CD4-positive, alpha-beta T cell treated with Interleukin-6 at 100 ng/mL for 8 hours (primary cell): Measurements from ENCODE around the gene SLC25A47.
"Not testable (repeated sequence)": the region's sequence is repeated elsewhere in the genome, so short reads cannot be mapped to it uniquely, and the experiment has no call there.

ENCODE experiments used
- DNase-seq: peaks from one replicate; pipeline ENCODE4 v3.0.0-alpha.2; 2020; ENCODE audit warnings: mixed read lengths, low spot score

The SLC25A47 gene

DNA sequence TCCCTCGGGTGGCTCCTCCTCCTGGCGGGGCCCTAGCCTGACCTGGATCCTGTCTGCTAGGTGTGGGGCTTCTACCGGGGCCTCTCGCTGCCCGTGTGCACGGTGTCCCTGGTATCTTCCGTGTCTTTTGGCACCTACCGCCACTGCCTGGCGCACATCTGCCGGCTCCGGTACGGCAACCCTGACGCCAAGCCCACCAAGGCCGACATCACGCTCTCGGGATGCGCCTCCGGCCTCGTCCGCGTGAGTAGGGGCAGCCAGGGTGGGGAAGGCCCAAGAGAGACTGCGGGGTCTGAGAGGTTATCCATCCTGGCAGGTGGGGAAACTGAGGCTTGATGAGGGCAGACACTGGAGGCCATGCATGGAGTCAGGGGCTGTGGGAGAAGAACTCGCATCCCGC is 4.0 kb downstream of the SLC25A47 start:
- DNase-seq, result no peak

DNA sequence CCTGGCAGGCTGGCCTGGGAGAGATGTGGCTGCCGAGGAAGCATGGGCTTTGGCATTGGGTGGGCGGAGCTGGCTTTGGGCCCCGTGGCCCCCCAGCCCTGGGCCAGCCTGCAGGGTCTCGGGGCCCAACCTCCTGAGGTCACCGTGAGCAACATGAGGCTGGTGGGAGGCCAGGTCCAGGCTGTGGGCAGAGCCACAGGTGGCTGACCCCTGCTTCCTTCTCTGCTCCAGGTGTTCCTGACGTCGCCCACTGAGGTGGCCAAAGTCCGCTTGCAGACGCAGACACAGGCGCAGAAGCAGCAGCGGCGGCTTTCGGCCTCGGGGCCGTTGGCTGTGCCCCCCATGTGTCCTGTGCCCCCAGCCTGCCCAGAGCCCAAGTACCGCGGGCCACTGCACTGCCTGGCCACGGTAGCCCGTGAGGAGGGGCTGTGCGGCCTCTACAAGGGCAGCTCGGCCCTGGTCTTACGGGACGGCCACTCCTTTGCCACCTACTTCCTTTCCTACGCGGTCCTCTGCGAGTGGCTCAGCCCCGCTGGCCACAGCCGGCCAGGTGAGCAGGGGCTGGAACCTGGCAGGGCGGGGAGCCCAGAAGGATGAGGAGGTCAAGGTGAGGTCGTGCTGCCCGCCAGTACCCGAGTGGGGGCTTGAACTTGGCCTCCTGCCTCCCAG is 5.5 kb downstream of the SLC25A47 start:
- DNase-seq, result no peak

DNA sequence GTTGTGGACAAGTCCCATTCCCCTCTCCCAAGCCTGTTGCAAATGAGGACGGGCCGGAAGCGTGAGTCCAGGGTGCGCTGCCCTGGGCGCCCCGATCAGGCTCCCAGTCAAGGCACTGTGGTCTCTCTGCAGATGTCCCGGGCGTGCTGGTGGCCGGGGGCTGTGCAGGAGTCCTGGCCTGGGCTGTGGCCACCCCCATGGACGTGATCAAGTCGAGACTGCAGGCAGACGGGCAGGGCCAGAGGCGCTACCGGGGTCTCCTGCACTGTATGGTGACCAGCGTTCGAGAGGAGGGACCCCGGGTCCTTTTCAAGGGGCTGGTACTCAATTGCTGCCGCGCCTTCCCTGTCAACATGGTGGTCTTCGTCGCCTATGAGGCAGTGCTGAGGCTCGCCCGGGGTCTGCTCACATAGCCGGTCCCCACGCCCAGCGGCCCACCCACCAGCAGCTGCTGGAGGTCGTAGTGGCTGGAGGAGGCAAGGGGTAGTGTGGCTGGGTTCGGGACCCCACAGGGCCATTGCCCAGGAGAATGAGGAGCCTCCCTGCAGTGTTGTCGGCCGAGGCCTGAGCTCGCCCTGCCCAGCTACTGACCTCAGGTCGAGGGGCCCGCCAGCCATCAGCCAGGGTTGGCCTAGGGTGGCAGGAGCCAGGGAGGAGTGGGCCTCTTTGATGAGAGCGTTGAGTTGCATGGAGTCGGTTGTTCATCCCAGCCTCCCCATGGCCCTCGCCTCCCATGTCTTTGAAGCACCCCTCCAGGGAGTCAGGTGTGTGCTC is 6.3 kb downstream of the SLC25A47 start:
- no peak for DNase-seq

DNA sequence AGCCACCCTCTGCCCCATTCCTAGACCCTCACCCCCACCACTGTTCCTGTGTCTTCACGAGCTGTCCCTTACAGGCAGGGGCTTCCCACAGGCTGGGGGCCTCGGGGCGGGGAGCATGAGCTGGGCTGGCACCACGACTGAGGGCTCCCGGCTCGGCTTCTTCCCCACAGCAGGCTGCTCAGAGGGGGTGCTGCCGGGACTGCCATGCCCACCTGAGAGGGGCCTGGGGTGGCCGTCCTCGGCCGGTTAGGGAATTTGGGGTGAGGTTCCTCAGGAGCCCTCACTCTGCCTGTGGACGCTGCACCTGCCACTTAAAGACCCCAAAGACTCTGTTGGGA is 6.8 kb downstream of the SLC25A47 start:
- DNase-seq, result no peak

DNA sequence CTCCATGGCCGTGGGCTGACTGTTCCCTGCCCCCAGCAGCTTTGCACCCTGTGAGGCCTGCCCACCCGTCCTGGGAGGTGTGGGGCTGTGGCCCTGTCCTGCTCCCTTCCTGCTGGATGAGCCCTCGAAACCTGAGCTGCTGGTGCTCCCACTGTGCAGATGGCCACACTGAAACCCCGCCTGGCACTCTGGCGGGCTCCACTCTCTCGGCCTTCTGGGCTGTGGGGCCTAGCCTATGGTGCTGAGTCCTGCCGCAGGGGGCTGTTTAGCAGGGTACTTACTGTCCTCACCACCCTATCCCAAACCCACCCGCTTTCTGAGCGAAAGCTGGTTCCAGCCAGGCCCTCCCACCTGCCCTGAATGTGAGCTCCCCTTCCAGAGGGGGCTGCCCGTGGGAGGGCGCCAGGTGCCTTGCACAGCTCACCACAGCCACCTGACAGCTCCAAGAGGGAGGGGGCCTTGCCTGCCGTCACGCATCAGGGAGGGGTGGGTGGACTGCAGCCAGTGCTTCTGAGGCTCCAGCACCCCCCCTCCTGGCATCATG is 7.3 kb downstream of the SLC25A47 start:
- DNase-seq, result no peak

DNA sequence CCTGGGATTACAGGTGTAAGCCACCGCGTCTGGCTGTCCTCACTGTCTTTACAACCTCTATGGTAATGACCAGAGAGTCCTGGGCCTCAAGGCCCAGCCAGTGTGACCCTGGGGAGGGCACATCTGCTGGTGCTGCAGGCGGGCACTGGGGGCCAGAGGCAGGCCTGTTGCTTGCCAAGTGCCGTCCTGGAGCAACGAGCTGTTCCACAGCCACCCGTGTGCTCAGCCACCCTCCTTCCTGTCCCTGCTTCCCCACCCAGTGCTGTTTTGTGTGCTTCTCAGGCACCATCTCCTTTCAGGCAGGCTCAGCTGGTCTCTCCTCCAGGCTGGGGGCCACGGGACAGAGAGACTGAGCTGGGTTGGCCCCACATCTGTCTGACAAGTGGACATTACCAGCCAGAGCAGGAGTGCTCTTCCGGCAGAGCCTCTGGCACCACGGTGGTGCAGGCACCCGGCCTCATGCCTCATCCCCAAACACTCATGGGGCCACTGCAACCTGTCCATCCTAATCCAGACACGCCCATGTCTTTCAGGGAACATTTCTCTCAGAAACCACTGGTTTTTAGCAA is 9.0 kb downstream of the SLC25A47 start:
- DNase-seq, result no peak

DNA sequence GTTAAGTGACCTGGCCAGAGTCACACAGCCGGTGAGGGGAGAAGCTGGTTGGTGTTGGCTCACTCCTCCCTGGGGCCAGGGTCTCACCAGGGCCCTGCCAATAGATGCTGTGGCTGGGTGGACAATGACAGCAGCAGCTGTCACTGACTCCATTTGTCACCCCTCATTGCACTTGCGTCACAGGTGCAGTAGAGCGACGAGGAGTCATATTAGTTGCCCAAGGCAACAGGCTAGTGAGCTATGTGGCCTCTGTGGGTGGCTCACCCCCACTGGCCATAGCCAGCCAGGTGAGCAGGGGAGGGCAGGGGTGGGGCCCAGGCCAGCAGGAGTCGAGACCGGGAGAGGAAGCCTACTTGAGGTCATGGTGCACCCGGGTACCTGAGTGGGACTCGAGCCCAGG is 9.7 kb downstream of the SLC25A47 start:
- DNase-seq, result no peak

DNA sequence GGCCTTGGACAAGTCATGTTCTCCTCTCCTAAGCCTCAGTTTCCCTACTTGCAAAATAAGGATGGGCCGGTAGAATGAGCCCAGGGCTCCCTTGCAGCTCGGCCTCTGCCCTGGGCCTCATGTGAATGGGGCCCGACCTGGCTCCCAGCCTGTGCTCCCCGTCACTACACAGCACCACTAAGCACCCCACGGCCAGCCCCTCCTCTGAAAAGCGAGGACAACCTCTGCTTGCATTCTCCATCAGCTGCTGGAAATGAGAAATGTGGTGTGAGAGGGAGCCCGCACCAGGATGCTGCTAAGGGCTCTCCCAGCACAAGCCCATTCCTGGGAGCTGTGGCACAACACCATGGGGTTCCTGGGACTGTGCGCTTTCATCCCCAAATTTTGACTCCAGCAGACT is 10.2 kb downstream of the SLC25A47 start:
- no peak for DNase-seq

DNA sequence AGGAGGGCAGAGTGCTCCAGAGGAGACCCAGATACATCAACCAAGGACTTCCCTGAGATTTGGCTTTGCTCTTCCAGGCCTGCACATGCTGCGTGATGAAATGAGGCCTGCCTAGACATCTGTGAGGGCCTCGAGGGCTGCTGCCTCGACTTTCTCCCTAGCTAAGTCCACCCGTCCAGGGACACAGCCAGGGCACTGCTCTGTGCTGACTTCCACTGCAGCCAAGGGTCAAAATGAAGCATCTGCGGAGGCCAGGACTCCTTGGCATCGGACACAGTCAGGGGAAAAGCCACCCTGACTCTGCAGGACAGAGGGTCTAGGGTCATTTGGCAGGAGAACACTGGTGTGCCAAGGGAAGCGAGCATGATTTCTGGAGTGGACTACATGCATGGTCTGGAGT is 10.7 kb downstream of the SLC25A47 start:
- no peak for DNase-seq

DNA sequence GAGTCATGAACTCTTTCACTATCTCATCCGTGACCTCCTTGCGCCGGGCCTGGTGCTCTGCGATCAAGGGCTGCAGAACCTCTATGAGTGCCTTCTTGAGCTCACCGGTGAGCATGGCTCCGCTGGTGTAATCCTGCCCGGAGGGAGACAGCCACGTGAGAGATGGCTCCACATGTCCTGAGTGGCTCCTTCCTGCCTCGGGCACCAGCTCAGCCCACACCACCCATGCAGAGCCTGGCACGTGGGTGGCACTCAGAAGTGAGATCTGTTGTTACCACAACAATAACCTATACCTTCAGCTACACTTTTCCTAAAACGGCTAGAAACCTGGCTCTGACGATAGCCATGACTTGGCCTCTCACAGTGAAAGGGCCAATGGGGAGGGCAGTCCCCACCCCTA is 11.8 kb downstream of the SLC25A47 start:
- no peak for DNase-seq

DNA sequence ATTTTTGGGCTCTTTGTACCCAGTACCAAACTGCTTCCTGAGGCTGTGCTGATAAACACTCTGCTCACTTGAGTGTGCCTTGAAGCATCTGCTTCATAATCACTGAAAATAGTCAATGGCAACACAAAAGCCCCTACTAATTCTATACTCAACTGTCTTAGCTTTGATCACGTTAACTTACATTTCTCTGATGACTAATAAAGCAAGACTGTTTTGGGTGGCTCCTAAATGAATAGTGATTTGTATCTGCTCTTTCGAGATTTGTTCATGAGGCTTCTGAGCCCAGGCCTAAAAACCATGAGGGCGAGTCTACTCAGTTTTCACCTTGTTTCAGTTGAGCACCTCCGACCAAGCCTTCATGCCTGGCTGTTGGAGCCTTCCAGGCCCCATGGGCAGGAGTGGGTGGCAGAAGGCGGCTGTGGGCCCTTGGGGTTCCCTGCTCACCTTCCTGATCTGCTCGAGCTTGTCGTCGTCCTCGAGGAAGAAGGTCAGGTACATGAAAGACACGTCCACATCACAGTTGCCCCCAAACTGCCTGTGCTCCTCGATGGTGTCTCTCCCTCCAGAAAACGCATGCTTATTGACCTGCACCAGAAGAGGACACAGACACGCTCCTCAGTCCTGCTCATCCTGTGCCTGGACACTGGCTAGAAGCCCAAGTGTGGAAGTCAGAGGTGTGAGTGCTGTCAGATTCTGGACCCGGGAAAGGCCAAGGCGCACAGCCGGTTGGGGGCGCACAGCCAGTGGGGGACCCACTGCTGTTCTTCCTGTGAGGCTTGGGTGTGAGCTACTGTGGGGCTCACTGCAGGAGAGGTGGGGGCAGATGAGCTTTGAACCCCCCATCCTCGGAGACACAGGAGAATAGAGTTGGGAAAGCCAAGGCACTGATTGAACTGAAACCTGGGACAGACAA is 13.7 kb downstream of the SLC25A47 start:
- no peak for DNase-seq

DNA sequence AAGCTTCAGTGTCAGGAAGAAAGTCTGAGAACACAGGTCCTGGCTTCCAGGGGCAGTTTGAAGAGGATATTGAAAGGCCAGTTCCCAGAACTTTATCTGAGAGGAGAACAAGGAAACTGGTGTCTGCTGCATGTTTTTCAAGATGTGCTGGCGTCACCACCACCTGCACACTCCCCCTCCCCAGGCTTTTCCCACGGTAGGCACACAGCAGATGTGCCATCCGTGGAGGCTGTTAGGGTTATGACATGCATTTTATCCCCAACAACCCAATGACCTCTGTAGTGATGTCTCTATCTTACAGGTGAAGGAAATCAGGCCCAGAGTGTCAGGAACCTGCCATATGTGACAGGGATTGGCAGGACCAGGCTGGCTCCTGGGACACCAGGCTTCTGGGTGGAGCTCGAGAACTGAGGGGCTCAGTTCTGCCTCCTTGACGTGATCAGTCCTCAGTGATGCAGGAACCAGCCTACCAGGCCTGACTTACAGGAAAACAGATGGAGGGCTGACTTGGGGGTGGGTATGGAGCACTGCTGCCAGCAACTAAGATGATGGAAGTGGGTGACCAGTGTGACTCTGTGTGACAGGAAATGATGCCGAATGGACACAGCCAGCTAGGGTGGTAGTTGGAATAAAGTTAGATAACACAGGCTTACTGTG is 16.8 kb downstream of the SLC25A47 start:
- DNase-seq, result no peak

DNA sequence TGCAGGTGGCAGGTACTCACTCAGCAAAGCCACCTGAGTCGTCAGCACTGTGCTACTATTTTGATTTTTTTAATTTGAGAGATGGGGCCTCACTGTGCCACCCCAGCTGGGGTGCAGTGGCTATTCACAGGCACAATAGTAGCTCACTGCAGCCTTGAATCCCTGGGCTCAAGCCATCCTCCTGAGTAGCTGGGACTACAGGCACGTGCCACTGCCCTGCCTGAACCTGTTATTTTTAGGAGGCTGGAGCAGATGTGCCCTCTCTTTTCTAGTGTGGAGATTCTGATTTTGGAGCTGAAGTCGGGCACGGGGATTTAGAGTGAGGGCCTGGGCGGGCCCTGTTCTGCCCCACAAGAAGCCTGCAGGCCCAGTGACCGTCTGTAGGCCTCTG is 17.3 kb downstream of the SLC25A47 start:
- no peak for DNase-seq

DNA sequence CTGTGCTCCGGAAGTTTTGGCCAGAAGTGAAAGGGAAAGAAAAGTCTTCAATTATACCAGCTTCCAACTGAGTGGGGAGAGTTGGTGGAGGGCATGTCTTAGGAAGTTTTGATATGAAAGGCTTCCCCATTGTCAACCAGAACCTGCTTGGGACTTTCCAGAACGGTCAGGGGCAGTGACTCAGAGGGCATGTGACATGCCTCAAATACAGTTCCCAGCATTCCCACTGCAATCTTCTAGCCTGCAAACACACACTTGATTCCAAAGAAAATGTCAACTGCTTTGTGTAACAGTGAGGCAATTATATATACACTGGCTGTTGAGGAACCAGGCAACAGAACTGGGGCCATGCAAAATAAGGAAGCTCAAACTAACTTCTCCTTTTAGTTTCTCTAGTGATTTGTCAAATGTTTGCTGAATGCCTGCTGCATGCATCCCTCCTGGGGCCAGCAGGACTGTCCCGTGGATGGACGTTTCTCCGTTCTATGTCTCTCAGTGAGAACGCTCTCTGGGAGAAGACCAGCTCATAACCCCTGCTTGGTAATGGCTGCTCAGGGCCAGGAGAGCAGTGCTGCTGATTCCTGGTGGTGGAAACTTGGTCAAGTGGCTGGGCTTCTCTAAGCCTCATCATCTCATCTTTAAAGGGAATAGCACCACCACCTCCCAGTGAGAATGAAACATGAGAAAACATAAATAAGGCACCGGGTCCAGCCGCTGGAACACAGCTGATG is 18.3 kb downstream of the SLC25A47 start:
- DNase-seq, result no peak

DNA sequence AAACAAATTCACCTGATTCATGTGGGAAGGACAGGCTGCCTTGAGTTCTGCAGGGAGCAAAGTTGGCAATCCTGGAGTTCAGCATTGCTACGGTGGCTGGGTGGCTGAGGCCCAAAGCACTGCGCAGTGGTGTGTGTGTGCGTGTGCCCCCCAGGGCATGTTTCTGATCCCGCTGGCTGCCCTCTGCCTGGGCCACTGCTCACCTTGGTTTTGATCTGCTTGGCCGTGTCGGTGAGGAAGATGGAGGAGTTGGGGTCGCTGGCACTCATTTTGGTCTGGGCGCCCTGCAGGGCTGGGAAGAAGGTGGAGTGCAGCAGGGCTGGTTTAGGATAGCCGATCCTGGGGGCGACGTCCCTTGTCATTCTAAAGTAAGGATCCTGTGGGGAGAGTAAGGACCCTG is 19.1 kb downstream of the SLC25A47 start:
- no peak for DNase-seq

DNA sequence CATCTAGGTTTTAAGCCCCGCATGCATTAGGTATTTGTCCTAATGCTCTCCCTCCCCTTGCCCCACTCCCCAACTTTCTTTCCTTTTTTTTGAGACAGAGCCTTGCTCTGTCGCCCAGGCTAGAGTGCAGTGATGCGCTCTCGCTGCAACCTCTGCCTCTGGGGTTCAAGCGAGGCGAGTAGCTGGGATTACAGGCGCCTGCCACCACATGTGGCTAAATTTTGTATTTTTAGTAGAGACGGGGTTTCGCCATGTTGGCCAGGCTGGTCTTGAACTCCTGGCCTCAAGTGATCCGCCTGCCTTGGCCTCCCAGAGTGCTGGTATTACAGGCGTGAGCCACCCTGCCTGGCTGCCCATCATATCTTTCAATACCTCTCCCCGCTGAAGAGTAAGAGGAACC is 19.7 kb downstream of the SLC25A47 start:
- not testable (repeated sequence) for DNase-seq

DNA sequence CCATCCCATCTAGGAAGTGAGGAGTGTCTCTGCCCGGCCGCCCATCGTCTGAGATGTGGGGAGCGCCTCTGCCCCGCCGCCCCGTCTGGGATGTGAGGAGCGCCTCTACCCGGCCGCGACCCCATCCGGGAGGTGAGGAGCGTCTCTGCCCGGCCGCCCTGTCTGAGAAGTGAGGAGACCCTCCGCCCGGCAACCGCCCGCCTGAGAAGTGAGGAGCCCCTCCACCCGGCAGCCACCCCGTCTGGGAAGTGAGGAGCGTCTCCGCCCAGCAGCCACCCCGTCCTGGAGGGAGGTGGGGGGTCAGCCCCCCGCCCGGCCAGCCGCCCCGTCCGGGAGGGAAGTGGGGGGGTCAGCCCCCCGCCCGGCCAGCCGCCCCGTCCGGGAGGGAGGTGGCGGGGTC is 21.5 kb downstream of the SLC25A47 start:
- not testable (repeated sequence) for DNase-seq

DNA sequence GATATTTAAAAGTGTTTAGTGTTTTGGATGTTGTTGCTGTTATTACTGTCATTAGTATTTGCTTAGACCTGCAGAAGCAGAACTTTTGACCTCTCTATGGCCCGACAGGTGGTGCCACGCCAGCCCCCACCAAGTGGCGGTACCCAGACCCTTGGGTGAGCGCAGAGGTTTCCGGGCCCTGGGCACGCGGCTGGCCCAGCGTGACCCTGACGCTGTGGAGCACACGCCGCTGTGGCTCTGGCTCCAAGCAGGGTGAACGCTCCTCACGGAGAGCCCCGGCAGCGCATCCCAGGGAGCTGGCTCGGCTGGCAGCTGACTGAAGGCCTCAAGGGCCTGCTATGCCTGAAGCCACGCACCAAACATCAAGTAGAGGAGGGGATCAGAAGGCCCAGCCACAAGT is 22.6 kb downstream of the SLC25A47 start:
- DNase-seq, result no peak

DNA sequence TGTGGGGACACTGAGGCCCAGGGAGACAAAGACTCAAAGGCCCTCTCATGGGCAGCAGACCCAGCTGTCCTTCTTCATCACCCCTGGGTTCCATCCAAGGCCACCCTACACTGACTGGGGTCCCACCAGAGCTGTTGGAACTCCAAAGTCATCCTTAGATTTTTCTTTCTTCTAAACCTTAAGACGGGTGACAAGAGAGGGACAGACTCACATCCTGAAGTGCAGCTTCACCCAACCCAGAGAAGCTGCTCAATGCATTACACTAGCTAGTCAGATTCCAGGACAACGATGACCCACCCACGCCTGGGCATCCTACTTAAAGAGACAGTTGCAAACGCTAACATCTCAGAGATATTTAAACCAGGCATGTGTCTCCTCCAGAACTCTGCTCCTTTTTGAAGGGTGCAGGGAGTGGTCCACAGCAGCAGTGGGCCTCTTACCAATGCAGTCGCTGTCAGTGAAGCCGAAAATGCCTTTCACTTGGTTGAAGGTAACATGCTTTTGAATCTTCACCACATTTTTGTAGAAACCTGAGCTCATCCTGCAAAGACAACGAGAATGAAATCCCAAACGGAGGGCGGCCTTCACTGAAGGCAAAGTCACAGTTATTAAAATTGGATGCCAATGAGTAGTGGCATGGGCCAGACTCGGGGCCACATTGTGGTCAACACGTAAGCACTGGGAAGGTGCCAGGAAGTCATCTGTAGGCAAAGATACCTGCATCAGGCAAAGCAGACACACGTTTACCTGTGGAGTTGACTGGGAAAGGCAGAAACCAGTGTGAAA is 23.4 kb downstream of the SLC25A47 start:
- DNase-seq, result no peak

DNA sequence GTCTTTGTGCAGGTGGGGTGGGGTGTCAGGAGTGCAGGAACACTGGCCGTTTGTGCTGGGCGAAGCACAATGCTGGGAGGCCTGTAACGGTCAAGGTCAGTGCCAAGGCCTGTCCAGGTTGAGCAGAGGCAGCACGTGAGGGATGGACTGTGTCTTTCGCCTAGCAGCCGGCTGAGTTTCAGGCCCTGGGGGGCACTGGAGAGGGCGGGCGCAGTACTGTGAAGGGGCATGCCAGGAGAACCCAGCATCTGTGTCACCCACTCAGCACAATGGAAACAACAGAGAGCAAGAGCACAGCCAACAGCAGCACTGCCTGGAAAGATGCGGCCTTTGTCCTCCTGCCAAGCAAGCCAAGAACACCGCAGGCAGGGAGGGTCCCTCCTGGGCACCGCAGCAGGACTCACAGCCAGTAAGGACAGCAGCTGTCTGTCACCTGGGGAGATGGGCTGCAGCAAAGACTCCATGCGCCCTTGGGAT is 25.2 kb downstream of the SLC25A47 start:
- DNase-seq, result no peak
